H9 (cell line): ENCODE data around the gene HIP1. TPM values are rescaled to one million over a fixed set of nuclear protein-coding genes. Genes with fewer than 3 reads are reported as not detected.
A peak's percentile ranks its signal among the peaks of the same experiment; 100 is the strongest.

Experiments
- DNase-seq: peaks from one replicate; pipeline ENCODE4 v3.0.0-alpha.2; 2017
- H2AFZ ChIP-seq: one replicate; pipeline ENCODE4 v1.6.1; 2013; ENCODE audit warnings: mild to moderate bottlenecking, low read length, control low read depth, moderate library complexity
- H2AK5ac ChIP-seq: 2 replicates; pipeline ENCODE4 v1.6.1; 2013; ENCODE audit warnings: low read length, control low read depth, mixed read lengths; ENCODE audit not compliant: insufficient read length
- H2BK120ac ChIP-seq: one replicate; pipeline ENCODE4 v1.6.1; 2013; ENCODE audit warnings: low read depth, mild to moderate bottlenecking, low read length, control low read depth, inconsistent platforms; ENCODE audit not compliant: poor library complexity, severe bottlenecking
- H2BK12ac ChIP-seq: 2 replicates; pipeline ENCODE4 v1.6.1; 2013; ENCODE audit warnings: low read length, control low read depth, mixed read lengths, low read depth; ENCODE audit not compliant: insufficient read length
- H2BK15ac ChIP-seq: 2 replicates; pipeline ENCODE4 v1.6.1; 2013; ENCODE audit warnings: low read depth, low read length, control low read depth
- H2BK20ac ChIP-seq: one replicate; pipeline ENCODE4 v1.6.1; 2013; ENCODE audit warnings: low read depth, mild to moderate bottlenecking, low read length, control low read depth, inconsistent platforms; ENCODE audit not compliant: poor library complexity, severe bottlenecking
- H2BK5ac ChIP-seq: 2 replicates; pipeline ENCODE4 v1.6.1; 2013; ENCODE audit warnings: low read length, control low read depth, mixed read lengths; ENCODE audit not compliant: insufficient read length
- H3K14ac ChIP-seq: 2 replicates; pipeline ENCODE4 v1.6.1; 2013; ENCODE audit warnings: low read length, control low read depth; ENCODE audit not compliant: insufficient read depth
- H3K18ac ChIP-seq: 2 replicates; pipeline ENCODE4 v1.6.1; 2013; ENCODE audit warnings: low read depth, mild to moderate bottlenecking, mixed read lengths, low read length, control low read depth; ENCODE audit not compliant: insufficient read length
- H3K23ac ChIP-seq: 2 replicates; pipeline ENCODE4 v1.6.1; 2013; ENCODE audit warnings: low read length, control low read depth, mixed read lengths, low read depth; ENCODE audit not compliant: insufficient read length
- H3K23me2 ChIP-seq: 2 replicates; pipeline ENCODE4 v1.6.1; 2013; ENCODE audit warnings: low read depth, mild to moderate bottlenecking, mixed read lengths, low read length, control low read depth; ENCODE audit not compliant: insufficient read length, poor library complexity, severe bottlenecking
- H3K27ac ChIP-seq: 2 replicates; pipeline ENCODE4 v1.5.1; 2013; ENCODE audit warnings: low read length, control low read depth, mixed read lengths, low read depth; ENCODE audit not compliant: insufficient read length
- H3K27me3 ChIP-seq: 2 replicates; pipeline ENCODE4 v1.6.1; 2013; ENCODE audit warnings: low read length, control low read depth, inconsistent platforms; ENCODE audit not compliant: insufficient read depth
- H3K4ac ChIP-seq: 2 replicates; pipeline ENCODE4 v1.6.1; 2013; ENCODE audit warnings: low read depth, mild to moderate bottlenecking, control low read depth, inconsistent platforms, low read length, moderate library complexity
- H3K4me1 ChIP-seq: 2 replicates; pipeline ENCODE4 v1.6.1; 2013; ENCODE audit warnings: low read length, control low read depth, inconsistent platforms; ENCODE audit not compliant: insufficient read depth
- H3K4me2 ChIP-seq: 2 replicates; pipeline ENCODE4 v1.6.1; 2013; ENCODE audit warnings: low read length, control low read depth, mixed read lengths; ENCODE audit not compliant: insufficient read length, insufficient read depth
- H3K56ac ChIP-seq: 2 replicates; pipeline ENCODE4 v1.6.1; 2013; ENCODE audit warnings: low read depth, mild to moderate bottlenecking, mixed read lengths, low read length, control low read depth; ENCODE audit not compliant: insufficient read length
- H3K79me1 ChIP-seq: 2 replicates; pipeline ENCODE4 v1.6.1; 2013; ENCODE audit warnings: low read depth, mild to moderate bottlenecking, moderate library complexity, low read length, control low read depth, inconsistent platforms; ENCODE audit not compliant: insufficient read depth, poor library complexity, severe bottlenecking
- H3K79me2 ChIP-seq: 2 replicates; pipeline ENCODE4 v1.6.1; 2013; ENCODE audit warnings: low read length, control low read depth, inconsistent platforms; ENCODE audit not compliant: insufficient read depth
- H3K9ac ChIP-seq: 2 replicates; pipeline ENCODE4 v1.6.1; 2013; ENCODE audit warnings: low read length, control low read depth, mixed read lengths; ENCODE audit not compliant: insufficient read length; ENCODE audit errors: extremely low read depth
- H3K9me3 ChIP-seq: one replicate; pipeline ENCODE4 v1.6.1; 2013; ENCODE audit warnings: low read depth, low read length, inconsistent platforms; ENCODE audit not compliant: control insufficient read depth
- H3T11ph ChIP-seq: one replicate; pipeline ENCODE4 v1.6.1; 2013; ENCODE audit warnings: mild to moderate bottlenecking, low read length, control low read depth, inconsistent platforms
- H4K20me1 ChIP-seq: one replicate; pipeline ENCODE4 v1.6.1; 2013; ENCODE audit not compliant: control insufficient read depth, insufficient read length, insufficient read depth
- H4K5ac ChIP-seq: 2 replicates; pipeline ENCODE4 v1.6.1; 2013; ENCODE audit warnings: low read depth, mild to moderate bottlenecking, mixed read lengths, low read length, control low read depth; ENCODE audit not compliant: insufficient read length
- H4K8ac ChIP-seq: replicated peaks from 2 replicates; pipeline ENCODE4 v1.6.1; 2013; ENCODE audit warnings: low read length, control low read depth, mixed read lengths, low read depth; ENCODE audit not compliant: insufficient read length
- H4K91ac ChIP-seq: 2 replicates; pipeline ENCODE4 v1.6.1; 2013; ENCODE audit warnings: low read depth, mild to moderate bottlenecking, moderate library complexity, mixed read lengths, low read length, control low read depth; ENCODE audit not compliant: insufficient read length
- H3K27ac Mint-ChIP-seq, 3 experiments: 2 replicates in 2 of 3; 3 replicates in 1 of 3; pipeline ENCODE4 v1.8.0; 2020 to 2021; ENCODE audit warnings: mixed read lengths in 3 of 3, mild to moderate bottlenecking in 1 of 3, moderate library complexity in 1 of 3
- H3K27me3 Mint-ChIP-seq: 2 replicates; pipeline ENCODE4 v1.8.0; 2021; ENCODE audit warnings: low read depth, mild to moderate bottlenecking, moderate library complexity, mixed read lengths
- H3K36me3 Mint-ChIP-seq, 3 experiments: 2 replicates in 2 of 3; 3 replicates in 1 of 3; pipeline ENCODE4 v1.8.0; 2020 to 2021; ENCODE audit warnings: low read depth in 3 of 3, mixed read lengths in 3 of 3; ENCODE audit not compliant: insufficient read depth in 1 of 3
- H3K4me1 Mint-ChIP-seq, 2 experiments: 2 replicates each; pipeline ENCODE4 v1.8.0; 2020; ENCODE audit warnings: mixed read lengths in 2 of 2
- H3K4me3 Mint-ChIP-seq, 2 experiments: 2 replicates in 1 of 2; 3 replicates in 1 of 2; pipeline ENCODE4 v1.8.0; 2020 to 2021; ENCODE audit warnings: mild to moderate bottlenecking in 2 of 2, mixed read lengths in 2 of 2, moderate library complexity in 1 of 2
- H3K9me3 Mint-ChIP-seq, 2 experiments: 2 replicates in 1 of 2; 3 replicates in 1 of 2; pipeline ENCODE4 v1.8.0; 2020; ENCODE audit warnings: mild to moderate bottlenecking in 2 of 2, mixed read lengths in 2 of 2, moderate library complexity in 1 of 2
- CTCF ChIP-seq: fragments of 200-600 bp; sonication (generic); conservative IDR thresholded peaks from 3 replicates; pipeline ENCODE4 v1.8.0; 2021; ENCODE audit warnings: antibody characterized with exemption, mild to moderate bottlenecking
- WGBS: extraction: QIAGEN DNeasy Blood & Tissue Kit; methylation state at CpG from one replicate; pipeline ENCODE4 v1.1.7; 2013; ENCODE audit warnings: missing lambda C conversion rate, low lambda C conversion rate, mixed read lengths; ENCODE audit not compliant: insufficient read length; ENCODE audit errors: extremely low coverage; 5-methylcytosine and 5-hydroxymethylcytosine counted together
- total RNA-seq: library from RNA; stranded (reverse); gene quantifications from 2 replicates; pipeline ENCODE4 v1.2.1, GENCODE V29; 2021

Gene HIP1
- total RNA-seq, 1 experiment from 2014 or later = 87.5 TPM

- Histone ChIP-seq H3K14ac (no peak overlapping the region), H2AFZ (no peak overlapping the region), H3K79me2 (no peaks in the 10 kb centered on the region), H3K9me3 (no peaks in the 10 kb centered on the region), H3K9ac (no peak overlapping the region), H2BK5ac (no peak overlapping the region), H4K91ac (no peak overlapping the region), H2BK15ac (no peak overlapping the region), H3K56ac (no peak overlapping the region), H4K5ac (no peak overlapping the region), H3K79me1 (no peaks in the 10 kb centered on the region), H4K8ac (no peak overlapping the region), H3K18ac (no peak overlapping the region), H3K23ac (no peak overlapping the region), H2BK20ac (no peak overlapping the region), H3T11ph (no peak overlapping the region), H3K4me1 (no peaks in the 10 kb centered on the region), H3K4me2 (no peak overlapping the region), H3K27me3 (no peaks in the 10 kb centered on the region), H4K20me1 (no peaks in the 10 kb centered on the region), H2BK12ac (no peak overlapping the region), H2BK120ac (no peak overlapping the region), H3K27ac (no peak overlapping the region), H3K4ac (no peak overlapping the region), H2AK5ac (no peak overlapping the region), H3K23me2 (no peaks in the 10 kb centered on the region)
- no peak overlapping the region for H3K4me3 Mint-ChIP-seq
- no peak for TF ChIP-seq CTCF
- no peaks in the 10 kb centered on the region for H3K4me1 Mint-ChIP-seq
- H3K27me3 Mint-ChIP-seq = no peaks in the 10 kb centered on the region; the same call in 1 of the 2 replicates
- peak overlapping the region in 1 of 3 experiments; percentile 76; a peak in 1 of 7 replicates for H3K27ac Mint-ChIP-seq
- WGBS = no CpG with 5 or more reads among the region's 5 CpGs
- DNase-seq = no peak
- H3K9me3 Mint-ChIP-seq = peaks cover 0 to 3% of the 10 kb centered on the region in 2 experiments; a peak in 1 of 5 replicates
- peaks cover 0 to 2% (median 0%) of the 10 kb centered on the region in 3 experiments; a peak in 2 of 7 replicates for H3K36me3 Mint-ChIP-seq
Observed at GRCh38 chr7:75719626-75720025, 19.1 kb downstream of the HIP1 start.
